SK-N-SH treated with all-trans-retinoic acid at 6 μM for 48 hours (cell line): ENCODE measurements around the gene GDF7.
A peak's percentile ranks its signal among the peaks of the same experiment; 100 is the strongest.

Experiments used
- ATAC-seq: fragments of 200-7000 bp; cut with Tn5 transposase; 3 replicates; pipeline ENCODE4 v1.9.1; 2020; ENCODE audit warnings: mild to moderate bottlenecking, moderate library complexity
- BACH2 ChIP-seq: fragments of 250-450 bp; sonication (Bioruptor Pico); IDR thresholded peaks from 2 replicates; pipeline ENCODE4 v1.9.0; 2021; ENCODE audit warnings: mild to moderate bottlenecking, borderline replicate concordance
- ESRRG ChIP-seq: fragments of 250-450 bp; sonication (Bioruptor Pico); IDR thresholded peaks from 2 replicates; pipeline ENCODE4 v1.6.1; 2021; ENCODE audit warnings: mild to moderate bottlenecking
- ISL1 ChIP-seq: fragments of 250-450 bp; sonication (Bioruptor Pico); IDR thresholded peaks from 2 replicates; pipeline ENCODE4 v2.1.2; 2022; ENCODE audit warnings: mild to moderate bottlenecking, moderate library complexity
- OSR1 ChIP-seq: fragments of 250-450 bp; sonication (Bioruptor Pico); IDR thresholded peaks from 2 replicates; pipeline ENCODE4 v1.8.0; 2022; ENCODE audit warnings: moderate library complexity, mild to moderate bottlenecking, inconsistent platforms
- POU6F1 ChIP-seq: fragments of 250-450 bp; sonication (Bioruptor Pico); IDR thresholded peaks from 2 replicates; pipeline ENCODE4 v1.8.0; 2021; ENCODE audit warnings: low read depth, mild to moderate bottlenecking, moderate library complexity, borderline replicate concordance
- SNAI2 ChIP-seq: fragments of 250-450 bp; sonication (Bioruptor Pico); IDR thresholded peaks from 2 replicates; pipeline ENCODE4 v1.5.0; 2020; ENCODE audit warnings: mild to moderate bottlenecking, moderate library complexity
- ZNF8 ChIP-seq: fragments of 450-650 bp; formaldehyde crosslinking; IDR thresholded peaks from 2 replicates; pipeline ENCODE4 v1.5.0; 2020; ENCODE audit warnings: mild to moderate bottlenecking, moderate library complexity
- TF ChIP-seq, protein P1 (sequence below): fragments of 250-450 bp; sonication (Bioruptor Pico); IDR thresholded peaks from 2 replicates; pipeline ENCODE4 v1.5.0; 2020; ENCODE audit warnings: mild to moderate bottlenecking, moderate library complexity
- TF ChIP-seq, protein P2 (sequence below): fragments of 250-450 bp; sonication (Bioruptor Pico); IDR thresholded peaks from 2 replicates; pipeline ENCODE4 v1.8.0; 2020; ENCODE audit warnings: mild to moderate bottlenecking, moderate library complexity, borderline replicate concordance

Gene GDF7

DNA sequence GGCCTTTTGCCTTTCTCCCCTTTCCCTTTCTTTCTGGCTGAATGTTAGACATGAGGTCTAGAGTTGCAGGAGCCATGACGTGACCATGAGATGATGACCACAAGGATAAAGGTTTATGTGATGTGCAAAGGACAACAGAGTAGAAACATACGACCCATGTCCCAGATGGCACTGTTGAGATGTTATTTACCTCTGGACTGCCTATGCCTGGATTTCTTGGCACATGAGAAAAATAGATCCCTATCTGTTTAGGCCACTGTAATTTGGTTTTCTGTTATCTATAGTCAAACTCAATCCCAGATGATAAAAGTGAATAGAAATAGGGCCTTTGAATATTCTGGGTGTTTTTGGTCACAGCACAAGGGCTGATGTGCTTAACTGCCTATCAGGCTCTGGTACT, 58.8 kb downstream of the GDF7 start:
- TF ChIP-seq BACH2: no peak
- peak; percentile 83 for TF ChIP-seq ZNF8 (CRISPR knock-in tag)
- no peak for TF ChIP-seq SNAI2
- TF ChIP-seq, protein P1, sequence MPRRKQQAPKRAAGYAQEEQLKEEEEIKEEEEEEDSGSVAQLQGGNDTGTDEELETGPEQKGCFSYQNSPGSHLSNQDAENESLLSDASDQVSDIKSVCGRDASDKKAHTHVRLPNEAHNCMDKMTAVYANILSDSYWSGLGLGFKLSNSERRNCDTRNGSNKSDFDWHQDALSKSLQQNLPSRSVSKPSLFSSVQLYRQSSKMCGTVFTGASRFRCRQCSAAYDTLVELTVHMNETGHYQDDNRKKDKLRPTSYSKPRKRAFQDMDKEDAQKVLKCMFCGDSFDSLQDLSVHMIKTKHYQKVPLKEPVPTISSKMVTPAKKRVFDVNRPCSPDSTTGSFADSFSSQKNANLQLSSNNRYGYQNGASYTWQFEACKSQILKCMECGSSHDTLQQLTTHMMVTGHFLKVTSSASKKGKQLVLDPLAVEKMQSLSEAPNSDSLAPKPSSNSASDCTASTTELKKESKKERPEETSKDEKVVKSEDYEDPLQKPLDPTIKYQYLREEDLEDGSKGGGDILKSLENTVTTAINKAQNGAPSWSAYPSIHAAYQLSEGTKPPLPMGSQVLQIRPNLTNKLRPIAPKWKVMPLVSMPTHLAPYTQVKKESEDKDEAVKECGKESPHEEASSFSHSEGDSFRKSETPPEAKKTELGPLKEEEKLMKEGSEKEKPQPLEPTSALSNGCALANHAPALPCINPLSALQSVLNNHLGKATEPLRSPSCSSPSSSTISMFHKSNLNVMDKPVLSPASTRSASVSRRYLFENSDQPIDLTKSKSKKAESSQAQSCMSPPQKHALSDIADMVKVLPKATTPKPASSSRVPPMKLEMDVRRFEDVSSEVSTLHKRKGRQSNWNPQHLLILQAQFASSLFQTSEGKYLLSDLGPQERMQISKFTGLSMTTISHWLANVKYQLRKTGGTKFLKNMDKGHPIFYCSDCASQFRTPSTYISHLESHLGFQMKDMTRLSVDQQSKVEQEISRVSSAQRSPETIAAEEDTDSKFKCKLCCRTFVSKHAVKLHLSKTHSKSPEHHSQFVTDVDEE (CRISPR knock-in tag): peak; percentile 47; the same call in 1 of the 2 replicates

GRCh38 chr2:20726913-20727312, 60.0 kb downstream of the GDF7 start:
- no peak for ATAC-seq
- TF ChIP-seq ESRRG (CRISPR knock-in tag): no peak
- no peak for TF ChIP-seq POU6F1 (CRISPR knock-in tag)
- no peak for TF ChIP-seq ZNF8 (CRISPR knock-in tag)
- TF ChIP-seq, protein P2, sequence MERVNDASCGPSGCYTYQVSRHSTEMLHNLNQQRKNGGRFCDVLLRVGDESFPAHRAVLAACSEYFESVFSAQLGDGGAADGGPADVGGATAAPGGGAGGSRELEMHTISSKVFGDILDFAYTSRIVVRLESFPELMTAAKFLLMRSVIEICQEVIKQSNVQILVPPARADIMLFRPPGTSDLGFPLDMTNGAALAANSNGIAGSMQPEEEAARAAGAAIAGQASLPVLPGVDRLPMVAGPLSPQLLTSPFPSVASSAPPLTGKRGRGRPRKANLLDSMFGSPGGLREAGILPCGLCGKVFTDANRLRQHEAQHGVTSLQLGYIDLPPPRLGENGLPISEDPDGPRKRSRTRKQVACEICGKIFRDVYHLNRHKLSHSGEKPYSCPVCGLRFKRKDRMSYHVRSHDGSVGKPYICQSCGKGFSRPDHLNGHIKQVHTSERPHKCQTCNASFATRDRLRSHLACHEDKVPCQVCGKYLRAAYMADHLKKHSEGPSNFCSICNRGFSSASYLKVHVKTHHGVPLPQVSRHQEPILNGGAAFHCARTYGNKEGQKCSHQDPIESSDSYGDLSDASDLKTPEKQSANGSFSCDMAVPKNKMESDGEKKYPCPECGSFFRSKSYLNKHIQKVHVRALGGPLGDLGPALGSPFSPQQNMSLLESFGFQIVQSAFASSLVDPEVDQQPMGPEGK (CRISPR knock-in tag): no peak
- TF ChIP-seq OSR1: no peak
- TF ChIP-seq, protein P1 (CRISPR knock-in tag): no peak

More for the DNA sequence above, 58.8 kb downstream of the GDF7 start:
- ATAC-seq: no peak

DNA sequence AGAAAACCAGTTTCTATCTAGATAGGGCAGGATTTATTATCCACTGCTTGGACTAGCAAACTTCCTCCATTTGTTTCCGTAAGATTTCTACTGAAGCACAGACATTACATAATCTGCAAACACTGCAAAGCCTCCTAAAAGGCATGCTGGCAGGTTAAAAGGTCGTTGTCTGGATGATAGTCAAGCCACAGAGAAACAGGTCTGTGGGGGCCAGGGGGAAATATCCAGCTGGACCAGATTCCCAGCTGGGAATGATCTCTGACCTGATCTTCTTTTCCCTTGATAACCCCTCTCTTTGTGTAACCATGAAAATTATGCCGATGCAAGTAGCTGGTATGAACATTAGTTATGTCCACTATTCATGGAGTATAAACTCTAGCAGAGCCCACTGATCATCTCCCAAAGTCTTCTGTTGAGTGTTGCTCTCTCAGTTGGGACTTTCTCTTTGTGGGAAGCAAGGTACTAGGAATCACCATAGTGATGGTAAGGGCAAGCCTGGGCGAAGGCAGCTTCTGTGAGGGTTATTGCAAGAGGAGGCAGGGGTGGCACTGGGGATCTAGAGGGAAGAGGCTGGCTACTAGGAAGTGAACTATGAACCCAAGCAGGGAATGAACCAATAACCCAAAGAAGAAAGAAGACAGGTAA, 61.3 kb downstream of the GDF7 start:
- peak; percentile 21; the same call in 1 of the 3 replicates for ATAC-seq
- peak; percentile 23; the same call in 1 of the 2 replicates for TF ChIP-seq ISL1
- TF ChIP-seq ZNF8 (CRISPR knock-in tag): no peak
